T-cell (primary cell): ENCODE data around the gene MYOM1. TPM values are rescaled to one million over a fixed set of nuclear protein-coding genes. Genes with fewer than 3 reads are reported as not detected.
"Not testable (repeated sequence)": the region's sequence is repeated elsewhere in the genome, so short reads cannot be mapped to it uniquely, and the experiment has no call there.

ENCODE experiments used
- ATAC-seq, 4 experiments: fragments of 200-7000 bp in 3 of 4; fragments of 150-1000 bp in 1 of 4; cut with Tn5 transposase; replicated peaks in 1 of 4; 1 replicate in 3 of 4; 2 replicates in 1 of 4; pipeline ENCODE4 v1.10.0; 2021; ENCODE audit warnings: moderate library complexity in 3 of 4, mild to moderate bottlenecking in 2 of 4, moderate number of reproducible peaks in 1 of 4
- CTCF ChIA-PET, 2 donors: fragments of 300-600 bp; sonication (Branson Sonifier 250); formaldehyde crosslinking; loops; one replicate each; lab custom pipeline; 2022; ENCODE audit warnings: antibody characterized with exemption in 2 of 2; lab: Charles Lee
- POLR2A ChIA-PET, 2 donors: fragments of 300-600 bp; sonication (Branson Sonifier 250); formaldehyde crosslinking; loops; one replicate each; lab custom pipeline; 2022; ENCODE audit warnings: antibody characterized with exemption in 2 of 2; lab: Charles Lee
- DNase-seq, 35 experiments: peaks; one replicate each; pipeline versions ENCODE4 v3.0.0 to v3.0.0-alpha.2; 2013 to 2023
- H3K27ac ChIP-seq: one replicate; pipeline ENCODE4 v1.5.1; 2013; ENCODE audit warnings: low read length
- H3K27me3 ChIP-seq, 2 experiments: replicated peaks in 1 of 2; 1 replicate in 1 of 2; 2 replicates in 1 of 2; pipeline versions ENCODE4 v1.6.1 to v1.7.0; 2013; ENCODE audit warnings: low read length in 1 of 2, mixed read lengths in 1 of 2; ENCODE audit not compliant: control insufficient read depth in 2 of 2, insufficient read depth in 2 of 2; ENCODE audit errors: extremely low read depth in 1 of 2
- H3K36me3 ChIP-seq, 2 donors: 1 replicate in 1 of 2; 2 replicates in 1 of 2; pipeline versions ENCODE4 v1.6.1 to v1.7.0; 2013; ENCODE audit warnings: low read length in 1 of 2; ENCODE audit not compliant: control insufficient read depth in 2 of 2, insufficient read depth in 1 of 2; ENCODE audit errors: extremely low read depth in 1 of 2
- H3K4me1 ChIP-seq, 2 experiments: 1 replicate in 1 of 2; 2 replicates in 1 of 2; pipeline versions ENCODE4 v1.6.1 to v1.7.0; 2013; ENCODE audit warnings: low read length in 2 of 2, mixed read lengths in 1 of 2; ENCODE audit not compliant: insufficient read depth in 2 of 2, control insufficient read depth in 1 of 2; ENCODE audit errors: extremely low read depth in 1 of 2
- H3K4me3 ChIP-seq, 2 donors: 1 replicate in 1 of 2; 2 replicates in 1 of 2; pipeline versions ENCODE4 v1.5.1 to v1.7.0; 2013; ENCODE audit warnings: mild to moderate bottlenecking in 2 of 2, low read length in 1 of 2, moderate library complexity in 1 of 2; ENCODE audit not compliant: control insufficient read depth in 1 of 2; ENCODE audit errors: extremely low read depth in 1 of 2
- H3K9me3 ChIP-seq: 2 replicates; pipeline ENCODE4 v1.7.0; 2013
- H3K27ac Mint-ChIP-seq, 2 donors: one replicate each; pipeline ENCODE4 v1.8.0; 2020 to 2021; ENCODE audit warnings: mild to moderate bottlenecking in 2 of 2, mixed read lengths in 2 of 2
- H3K27me3 Mint-ChIP-seq, 2 donors: one replicate each; pipeline ENCODE4 v1.8.0; 2021 to 2022; ENCODE audit warnings: mixed read lengths in 2 of 2
- H3K36me3 Mint-ChIP-seq: one replicate; pipeline ENCODE4 v1.8.0; 2021; ENCODE audit warnings: mixed read lengths
- H3K4me1 Mint-ChIP-seq, 3 donors: one replicate each; pipeline ENCODE4 v1.8.0; 2020 to 2022; ENCODE audit warnings: mixed read lengths in 3 of 3, mild to moderate bottlenecking in 1 of 3
- H3K4me3 Mint-ChIP-seq, 3 donors: one replicate each; pipeline ENCODE4 v1.8.0; 2020 to 2022; ENCODE audit warnings: mild to moderate bottlenecking in 3 of 3, mixed read lengths in 3 of 3, moderate library complexity in 3 of 3
- H3K9me3 Mint-ChIP-seq, 3 donors: one replicate each; pipeline ENCODE4 v1.8.0; 2020 to 2022; ENCODE audit warnings: mixed read lengths in 3 of 3
- WGBS: methylation state at CpG from one replicate; pipeline ENCODE4 v1.1.5; 2013; ENCODE audit warnings: missing lambda C conversion rate; ENCODE audit not compliant: insufficient coverage; 5-methylcytosine and 5-hydroxymethylcytosine counted together
- total RNA-seq, 35 experiments: library from RNA in 6 of 35; stranded (reverse) in 6 of 35; fragments of 120-200 nt in 1 of 35; gene quantifications; one replicate each; pipeline versions ENCODE4 v1.2.1 to v1.2.4 and lab custom pipeline; 2013 to 2026

MYOM1 gene
- total RNA-seq, 5 donors from 2014 or later (not counting 1 experiment from before 2014, with no cell fraction given) = 0.98 to 7.0 (median 1.9) TPM

- H3K9me3 Mint-ChIP-seq = no peaks in the 10 kb centered on the region
- Histone ChIP-seq H3K4me3 (no peak overlapping the region), H3K4me1 (peaks cover 0 to 4% of the 10 kb centered on the region in 2 experiments), H3K27ac (no peak overlapping the region), H3K27me3 (peaks cover 0 to 2% of the 10 kb centered on the region in 2 experiments), H3K36me3 (no peaks in the 10 kb centered on the region), H3K9me3 (no peaks in the 10 kb centered on the region)
- 90% methylated on average over 5 of the region's 6 CpGs for WGBS
- no peak overlapping the region for H3K4me3 Mint-ChIP-seq
- ATAC-seq = no peak
- no peaks in the 10 kb centered on the region for H3K27me3 Mint-ChIP-seq
- no peak for DNase-seq
- peaks cover 5 to 10% (median 6%) of the 10 kb centered on the region in 3 donors for H3K4me1 Mint-ChIP-seq
- CTCF ChIA-PET = no interaction called here
- POLR2A ChIA-PET = interaction anchor here in 1 of 2 donors (0.6 kb wide), 1 partner anchor 218 kb away, joined by 9 read pairs; no protein-coding TSS in a partner anchor
- peaks cover 13% of the 10 kb centered on the region for H3K36me3 Mint-ChIP-seq
- no peak overlapping the region for H3K27ac Mint-ChIP-seq
Observed at GRCh38 chr18:3226048-3226447, 6.3 kb upstream of the MYOM1 start.

GRCh38 chr18:3225588-3225987 lies 5.8 kb upstream of the MYOM1 start:
- no peaks in the 10 kb centered on the region for H3K9me3 Mint-ChIP-seq
- Histone ChIP-seq H3K27me3 (peaks cover 0 to 2% of the 10 kb centered on the region in 2 experiments), H3K4me3 (no peak overlapping the region), H3K4me1 (peaks cover 0 to 4% of the 10 kb centered on the region in 2 experiments), H3K36me3 (no peaks in the 10 kb centered on the region), H3K9me3 (no peaks in the 10 kb centered on the region), H3K27ac (no peak overlapping the region)
- peaks cover 9% of the 10 kb centered on the region for H3K36me3 Mint-ChIP-seq
- no CpG with 5 or more reads among the region's 3 CpGs for WGBS
- H3K4me1 Mint-ChIP-seq = peaks cover 5 to 10% (median 6%) of the 10 kb centered on the region in 3 donors
- POLR2A ChIA-PET = no interaction called here
- H3K4me3 Mint-ChIP-seq = no peak overlapping the region
- DNase-seq (no peak), ATAC-seq (no peak)
- H3K27ac Mint-ChIP-seq = no peak overlapping the region
- H3K27me3 Mint-ChIP-seq = no peaks in the 10 kb centered on the region
- CTCF ChIA-PET = no interaction called here

- H3K27me3 Mint-ChIP-seq = no peaks in the 10 kb centered on the region
- Histone ChIP-seq H3K27ac (no peak overlapping the region), H3K9me3 (no peaks in the 10 kb centered on the region), H3K4me1 (peaks cover 0 to 4% of the 10 kb centered on the region in 2 experiments), H3K27me3 (peaks cover 0 to 2% of the 10 kb centered on the region in 2 experiments), H3K36me3 (no peaks in the 10 kb centered on the region), H3K4me3 (no peak overlapping the region)
- no peak for ATAC-seq
- no peak overlapping the region for H3K27ac Mint-ChIP-seq
- no peak for DNase-seq
- peaks cover 8% of the 10 kb centered on the region for H3K36me3 Mint-ChIP-seq
- peaks cover 6 to 10% (median 7%) of the 10 kb centered on the region in 3 donors for H3K4me1 Mint-ChIP-seq
- 83% methylated on average over 2 of the region's 3 CpGs for WGBS
- H3K9me3 Mint-ChIP-seq = no peaks in the 10 kb centered on the region
- ChIA-PET CTCF (no interaction called here), POLR2A (no interaction called here)
- H3K4me3 Mint-ChIP-seq = no peak overlapping the region
Observed at GRCh38 chr18:3224223-3224622, 4.5 kb upstream of the MYOM1 start.

- no CpG with 5 or more reads among the region's 1 CpG for WGBS
- Histone ChIP-seq H3K9me3 (no peaks in the 10 kb centered on the region), H3K4me1 (peaks cover 0 to 4% of the 10 kb centered on the region in 2 experiments), H3K36me3 (no peaks in the 10 kb centered on the region), H3K27ac (no peak overlapping the region), H3K27me3 (peaks cover 0 to 2% of the 10 kb centered on the region in 2 experiments), H3K4me3 (no peak overlapping the region)
- H3K9me3 Mint-ChIP-seq = no peaks in the 10 kb centered on the region
- ChIA-PET POLR2A (no interaction called here), CTCF (interaction anchor here in 1 of 2 donors (0.6 to 1.0 kb wide), 2 partner anchors 23 to 36 kb away, joined by 3 to 4 read pairs; no protein-coding TSS in a partner anchor)
- no peak overlapping the region for H3K4me3 Mint-ChIP-seq
- no peak for DNase-seq
- no peaks in the 10 kb centered on the region for H3K27me3 Mint-ChIP-seq
- no peak overlapping the region for H3K27ac Mint-ChIP-seq
- H3K36me3 Mint-ChIP-seq = peaks cover 3% of the 10 kb centered on the region
- no peak for ATAC-seq
- H3K4me1 Mint-ChIP-seq = peaks cover 6 to 10% (median 7%) of the 10 kb centered on the region in 3 donors
Observed at GRCh38 chr18:3223356-3223755, 3.6 kb upstream of the MYOM1 start.

GRCh38 chr18:3221496-3221895 lies 1.7 kb upstream of the MYOM1 start:
- H3K4me3 Mint-ChIP-seq = no peak overlapping the region
- no peak overlapping the region for H3K27ac ChIP-seq
- H3K9me3 Mint-ChIP-seq = no peaks in the 10 kb centered on the region
- no peak overlapping the region for H3K27ac Mint-ChIP-seq
- H3K36me3 Mint-ChIP-seq = no peaks in the 10 kb centered on the region
- ATAC-seq (no peak), DNase-seq (no peak)
- peaks cover 0 to 4% of the 10 kb centered on the region in 2 experiments for H3K4me1 ChIP-seq
- ChIA-PET CTCF (interaction anchor here (0.5 to 1.5 kb wide), 2 partner anchors 18 to 93 kb away, joined by 3 to 10 read pairs; no protein-coding TSS in a partner anchor), POLR2A (no interaction called here)
- peaks cover 0 to 2% of the 10 kb centered on the region in 2 experiments for H3K27me3 ChIP-seq
- H3K36me3 ChIP-seq = peaks cover 0 to 2% of the 10 kb centered on the region in 2 donors
- no peaks in the 10 kb centered on the region for H3K27me3 Mint-ChIP-seq
- H3K4me1 Mint-ChIP-seq = peaks cover 6 to 9% (median 7%) of the 10 kb centered on the region in 3 donors
- H3K9me3 ChIP-seq = no peaks in the 10 kb centered on the region
- no peak overlapping the region for H3K4me3 ChIP-seq
- 88% methylated on average over 2 of the region's 6 CpGs for WGBS

GRCh38 chr18:3220868-3221267 lies 1.1 kb upstream of the MYOM1 start:
- ATAC-seq, DNase-seq, H3K36me3 Mint-ChIP-seq, H3K27ac Mint-ChIP-seq, H3K27me3 ChIP-seq, H3K9me3 Mint-ChIP-seq, H3K4me1 Mint-ChIP-seq, H3K4me1 ChIP-seq, H3K27ac ChIP-seq, H3K4me3 ChIP-seq, POLR2A ChIA-PET, H3K36me3 ChIP-seq, H3K27me3 Mint-ChIP-seq, H3K4me3 Mint-ChIP-seq, H3K9me3 ChIP-seq: not testable (repeated sequence)
- 67% methylated on average over 2 of the region's 4 CpGs for WGBS
- CTCF ChIA-PET = interaction anchor here in 1 of 2 donors (0.6 to 1.5 kb wide), 2 partner anchors 93 to 287 kb away, joined by 3 read pairs; no protein-coding TSS in a partner anchor
